ACC112 (cell line): ENCODE measurements around the gene STAT1.

Experiments used
- H2AFZ ChIP-seq: fragments of 200-600 bp; sonication (generic); one replicate; pipeline ENCODE4 v1.6.0; 2017; ENCODE audit warnings: antibody characterized with exemption, low read length; ENCODE audit not compliant: unreplicated experiment
- H3K27ac ChIP-seq: fragments of 200-600 bp; sonication (generic); 2 replicates; pipeline ENCODE4 v1.5.1; 2014; ENCODE audit warnings: low read depth, mild to moderate bottlenecking, antibody characterized with exemption, low read length, moderate library complexity
- H3K27me3 ChIP-seq: fragments of 200-600 bp; sonication (generic); 2 replicates; pipeline ENCODE4 v1.6.1; 2014; ENCODE audit warnings: mild to moderate bottlenecking, antibody characterized with exemption, low read length, moderate library complexity, mixed read lengths; ENCODE audit not compliant: insufficient read depth
- H3K36me3 ChIP-seq: fragments of 200-600 bp; sonication (generic); 2 replicates; pipeline ENCODE4 v1.6.1; 2016; ENCODE audit warnings: mild to moderate bottlenecking, antibody characterized with exemption, low read length, moderate library complexity, mixed read lengths; ENCODE audit not compliant: insufficient read depth
- H3K4me1 ChIP-seq: fragments of 200-600 bp; sonication (generic); one replicate; pipeline ENCODE4 v1.6.1; 2016; ENCODE audit warnings: low read length, mixed read lengths; ENCODE audit not compliant: insufficient read depth, unreplicated experiment, control insufficient read depth
- H3K4me3 ChIP-seq: fragments of 200-600 bp; sonication (generic); 2 replicates; pipeline ENCODE4 v1.5.1; 2014; ENCODE audit warnings: mild to moderate bottlenecking, low read depth, low read length
- H3K79me2 ChIP-seq: fragments of 200-600 bp; sonication (generic); one replicate; pipeline ENCODE4 v1.6.0; 2016; ENCODE audit warnings: low read length; ENCODE audit not compliant: control insufficient read depth, unreplicated experiment, insufficient read depth

Gene STAT1

DNA sequence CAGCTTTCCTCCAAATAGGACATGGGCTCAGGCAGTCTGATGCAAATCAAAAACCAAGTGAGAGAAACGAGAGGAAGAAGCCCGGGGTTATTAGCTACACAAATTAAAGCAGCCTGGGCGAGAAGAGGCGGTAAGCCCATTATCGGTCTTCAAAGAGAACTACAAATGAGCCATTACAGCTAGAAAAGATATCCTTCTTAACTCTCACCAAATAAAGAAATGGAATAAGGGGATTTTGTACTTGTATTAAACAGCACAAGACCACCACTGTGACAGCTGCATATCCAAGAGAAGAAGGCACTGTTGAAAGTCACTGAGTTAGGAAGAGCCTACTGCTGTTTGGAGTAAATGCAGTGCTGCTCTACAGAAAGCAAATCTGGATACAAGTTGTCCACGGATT, 32.6 kb downstream of the STAT1 start:
- Histone ChIP-seq H3K4me3 (no peak overlapping the region), H3K79me2 (peaks cover 28% of the 10 kb centered on the region), H3K4me1 (peaks cover 51% of the 10 kb centered on the region), H3K36me3 (peaks cover 93% of the 10 kb centered on the region), H3K27me3 (no peaks in the 10 kb centered on the region), H2AFZ (no peak overlapping the region), H3K27ac (no peak overlapping the region)

DNA sequence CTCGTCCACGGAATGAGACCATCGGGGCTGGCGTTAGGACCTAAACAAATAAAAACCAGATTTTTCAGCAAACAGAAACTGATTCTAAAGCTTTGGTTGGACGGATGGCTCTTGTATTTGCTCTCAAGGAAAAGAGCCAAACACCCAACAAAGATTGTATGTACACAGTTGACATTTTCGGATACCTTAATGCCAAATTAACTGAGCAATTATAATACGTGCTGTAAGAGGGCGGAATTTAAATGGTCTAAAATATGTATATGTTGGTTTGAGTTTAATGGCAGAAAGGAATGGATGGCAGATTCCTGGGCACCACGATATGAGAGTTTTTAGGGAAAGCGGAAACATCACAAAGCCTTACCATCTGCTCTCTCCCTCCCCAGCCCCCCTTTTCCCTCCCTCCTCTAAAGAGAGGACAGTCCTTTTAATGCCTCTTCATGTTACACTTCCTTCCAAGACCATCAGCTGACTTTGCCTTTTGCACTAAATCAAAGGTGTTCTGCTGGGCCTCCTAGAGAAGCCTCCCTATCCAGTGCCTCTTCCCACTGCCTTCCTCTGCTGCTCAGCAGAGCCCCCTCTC, 33.3 kb downstream of the STAT1 start:
- H3K36me3 ChIP-seq = peaks cover 97% of the 10 kb centered on the region

DNA sequence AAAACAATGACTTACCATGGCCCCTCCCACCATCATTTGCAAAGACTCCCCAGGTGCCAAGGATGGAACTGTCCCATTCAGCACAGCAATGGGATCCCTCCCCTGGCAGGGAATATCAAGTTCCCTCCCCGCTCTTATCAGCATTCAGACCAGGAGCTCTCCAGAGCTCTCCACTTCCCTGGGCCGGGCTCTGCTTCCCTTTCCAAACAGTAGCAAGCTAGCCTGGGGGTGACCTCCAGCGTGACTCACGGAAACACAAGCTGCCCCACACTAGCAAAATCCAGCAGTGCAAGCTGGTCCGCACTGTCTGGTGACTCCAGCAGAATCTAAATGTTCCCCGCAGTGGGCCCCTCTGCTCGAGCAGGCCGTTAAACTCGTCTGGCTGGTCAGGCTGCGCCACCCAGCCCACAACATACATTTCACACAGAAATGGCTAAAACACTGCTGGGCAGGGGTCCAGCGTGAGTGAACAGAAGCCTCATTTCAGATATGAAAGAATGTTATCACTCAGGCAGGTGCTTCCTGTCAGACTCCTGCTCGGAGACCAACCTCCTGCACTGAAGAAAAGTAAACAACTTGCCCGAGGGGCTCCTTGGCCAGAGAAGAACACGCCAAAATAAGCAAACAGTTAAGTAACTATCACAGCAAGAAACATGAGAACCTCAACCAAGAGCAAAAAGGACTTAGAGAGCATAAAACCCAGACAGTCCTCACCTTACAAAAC, 33.9 kb downstream of the STAT1 start:
- Histone ChIP-seq H3K4me3 (no peak overlapping the region), H3K79me2 (peaks cover 28% of the 10 kb centered on the region), H3K36me3 (peaks cover 98% of the 10 kb centered on the region), H3K27me3 (no peaks in the 10 kb centered on the region), H3K4me1 (peaks cover 42% of the 10 kb centered on the region), H3K27ac (peak overlapping the region; percentile 7; the same call in 1 of the 2 replicates), H2AFZ (no peak overlapping the region)

More for the DNA sequence above, 33.3 kb downstream of the STAT1 start:
- H3K27ac ChIP-seq = peak overlapping the region; percentile 7; the same call in 1 of the 2 replicates
- no peaks in the 10 kb centered on the region for H3K27me3 ChIP-seq
- no peak overlapping the region for H3K4me3 ChIP-seq
- H2AFZ ChIP-seq = no peak overlapping the region
- H3K4me1 ChIP-seq = peaks cover 45% of the 10 kb centered on the region
- peaks cover 28% of the 10 kb centered on the region for H3K79me2 ChIP-seq

DNA sequence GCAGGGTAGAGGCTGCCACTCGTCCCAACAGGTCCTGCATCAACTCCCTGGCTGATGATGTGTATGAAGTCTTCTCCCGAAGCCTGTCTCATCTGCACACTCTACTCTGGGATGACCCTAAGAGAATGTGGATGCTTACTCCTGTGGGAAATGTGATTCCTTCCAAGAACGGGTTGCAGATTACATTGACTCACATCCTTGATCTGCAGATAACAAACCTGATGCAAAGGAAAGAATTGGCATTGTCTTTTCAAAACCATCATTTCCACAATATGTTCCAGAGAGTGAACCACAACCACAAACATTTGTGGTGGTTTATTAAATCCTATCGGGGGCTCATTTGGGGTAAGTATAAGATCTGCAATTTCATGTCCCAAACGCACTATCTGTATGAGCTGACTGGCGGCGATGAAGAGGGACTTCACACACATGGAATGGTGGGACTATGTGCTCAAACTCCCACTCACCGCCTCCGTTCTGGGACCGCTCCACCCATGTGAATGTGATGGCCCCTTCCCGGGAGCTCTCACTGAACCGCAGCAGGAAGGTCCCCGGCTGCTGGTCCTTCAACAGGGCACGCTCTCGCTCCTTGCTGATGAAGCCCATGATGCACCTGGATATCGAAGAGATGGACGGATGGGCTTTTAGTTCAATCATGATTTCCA, 35.5 kb downstream of the STAT1 start:
- H3K27ac ChIP-seq = peak overlapping the region; percentile 50
- peaks cover 98% of the 10 kb centered on the region for H3K36me3 ChIP-seq
- H3K79me2 ChIP-seq = peaks cover 22% of the 10 kb centered on the region
- no peaks in the 10 kb centered on the region for H3K27me3 ChIP-seq
- H3K4me3 ChIP-seq = no peak overlapping the region
- H2AFZ ChIP-seq = no peak overlapping the region
- peaks cover 41% of the 10 kb centered on the region for H3K4me1 ChIP-seq

DNA sequence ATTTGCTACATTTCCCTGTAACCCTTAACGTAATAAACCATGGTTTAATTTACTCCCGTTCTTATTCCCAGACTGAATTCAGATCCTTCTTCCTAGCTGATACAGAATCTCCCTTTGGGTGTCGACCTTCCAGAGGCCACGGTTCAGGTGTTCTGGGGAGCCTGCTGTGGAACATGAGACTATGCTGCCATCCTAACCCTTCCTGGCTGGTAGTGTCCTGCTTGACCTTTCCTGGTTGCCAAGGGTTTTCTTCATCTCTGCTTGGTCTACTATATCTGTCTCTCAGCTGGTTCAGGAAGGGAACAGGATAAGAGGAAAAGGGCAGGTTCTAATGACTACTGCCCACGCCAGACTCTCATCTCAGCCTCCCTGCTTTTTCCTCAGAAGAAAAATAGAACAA, 36.5 kb downstream of the STAT1 start:
- peaks cover 21% of the 10 kb centered on the region for H3K79me2 ChIP-seq
- H3K4me1 ChIP-seq = peaks cover 35% of the 10 kb centered on the region
- no peak overlapping the region for H2AFZ ChIP-seq
- H3K27ac ChIP-seq = peak overlapping the region; percentile 40; the same call in 1 of the 2 replicates
- no peaks in the 10 kb centered on the region for H3K27me3 ChIP-seq
- H3K4me3 ChIP-seq = no peak overlapping the region
- peaks cover 96% of the 10 kb centered on the region for H3K36me3 ChIP-seq

DNA sequence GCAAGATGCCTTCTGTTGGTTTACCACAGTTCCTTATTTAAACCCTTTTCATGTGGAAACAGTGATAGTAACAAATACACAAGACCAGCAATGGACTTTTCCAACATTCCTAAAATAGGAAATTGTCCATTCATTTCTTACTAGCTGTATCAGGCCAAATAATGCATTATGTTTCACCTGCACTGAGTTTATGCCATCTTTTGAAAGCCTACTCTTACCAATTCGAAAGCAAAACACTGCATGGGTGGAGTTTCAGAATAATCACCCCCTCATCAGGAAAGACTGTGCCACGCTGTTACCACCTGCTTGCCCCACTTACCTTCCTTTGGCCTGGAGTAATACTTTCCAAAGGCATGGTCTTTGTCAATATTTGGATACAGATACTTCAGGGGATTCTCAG, 37.5 kb downstream of the STAT1 start:
- peaks cover 16% of the 10 kb centered on the region for H3K79me2 ChIP-seq
- no peak overlapping the region for H3K4me3 ChIP-seq
- H3K27me3 ChIP-seq = no peaks in the 10 kb centered on the region
- peaks cover 32% of the 10 kb centered on the region for H3K4me1 ChIP-seq
- H3K27ac ChIP-seq = no peak overlapping the region
- H2AFZ ChIP-seq = no peak overlapping the region
- H3K36me3 ChIP-seq = peaks cover 92% of the 10 kb centered on the region

DNA sequence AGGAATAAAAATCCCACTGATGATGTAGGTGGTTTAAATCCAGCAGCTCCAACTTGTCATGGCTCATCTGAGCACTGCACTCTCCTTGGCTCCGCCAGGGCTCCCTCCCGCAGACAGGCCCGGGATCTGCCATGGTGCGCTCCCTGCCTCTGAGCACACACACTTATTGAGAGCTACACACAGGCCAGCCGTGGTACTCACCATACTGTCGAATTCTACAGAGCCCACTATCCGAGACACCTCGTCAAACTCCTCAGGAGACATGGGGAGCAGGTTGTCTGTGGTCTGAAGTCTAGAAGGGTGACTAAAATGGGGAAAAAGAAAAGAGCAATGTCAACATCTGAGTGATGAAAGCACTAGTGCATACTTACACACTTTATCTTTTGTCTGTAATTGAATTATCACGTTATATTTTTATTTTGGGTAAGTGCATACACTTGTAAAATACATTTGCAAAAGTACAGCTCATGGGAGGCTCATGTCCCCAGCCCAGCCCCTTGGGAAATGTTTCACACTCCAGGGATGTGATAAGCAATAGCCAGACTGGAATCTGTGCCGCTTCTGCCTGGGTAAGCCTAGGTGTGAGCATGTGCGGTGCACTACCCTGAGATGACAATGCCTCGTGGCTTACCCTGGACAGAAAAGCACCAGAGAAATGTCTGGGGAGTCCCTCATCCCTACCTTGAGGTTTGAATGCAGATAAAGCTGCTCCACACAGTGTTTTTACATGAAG, 39.2 kb downstream of the STAT1 start:
- H3K27ac ChIP-seq = 0 out of 2 replicates have a peak overlapping the region, but pooled peaks have one; percentile 2
- H3K79me2 ChIP-seq = peaks cover 7% of the 10 kb centered on the region
- no peak overlapping the region for H3K4me3 ChIP-seq
- H3K4me1 ChIP-seq = peaks cover 25% of the 10 kb centered on the region
- H3K27me3 ChIP-seq = no peaks in the 10 kb centered on the region
- peaks cover 93% of the 10 kb centered on the region for H3K36me3 ChIP-seq
- no peak overlapping the region for H2AFZ ChIP-seq

DNA sequence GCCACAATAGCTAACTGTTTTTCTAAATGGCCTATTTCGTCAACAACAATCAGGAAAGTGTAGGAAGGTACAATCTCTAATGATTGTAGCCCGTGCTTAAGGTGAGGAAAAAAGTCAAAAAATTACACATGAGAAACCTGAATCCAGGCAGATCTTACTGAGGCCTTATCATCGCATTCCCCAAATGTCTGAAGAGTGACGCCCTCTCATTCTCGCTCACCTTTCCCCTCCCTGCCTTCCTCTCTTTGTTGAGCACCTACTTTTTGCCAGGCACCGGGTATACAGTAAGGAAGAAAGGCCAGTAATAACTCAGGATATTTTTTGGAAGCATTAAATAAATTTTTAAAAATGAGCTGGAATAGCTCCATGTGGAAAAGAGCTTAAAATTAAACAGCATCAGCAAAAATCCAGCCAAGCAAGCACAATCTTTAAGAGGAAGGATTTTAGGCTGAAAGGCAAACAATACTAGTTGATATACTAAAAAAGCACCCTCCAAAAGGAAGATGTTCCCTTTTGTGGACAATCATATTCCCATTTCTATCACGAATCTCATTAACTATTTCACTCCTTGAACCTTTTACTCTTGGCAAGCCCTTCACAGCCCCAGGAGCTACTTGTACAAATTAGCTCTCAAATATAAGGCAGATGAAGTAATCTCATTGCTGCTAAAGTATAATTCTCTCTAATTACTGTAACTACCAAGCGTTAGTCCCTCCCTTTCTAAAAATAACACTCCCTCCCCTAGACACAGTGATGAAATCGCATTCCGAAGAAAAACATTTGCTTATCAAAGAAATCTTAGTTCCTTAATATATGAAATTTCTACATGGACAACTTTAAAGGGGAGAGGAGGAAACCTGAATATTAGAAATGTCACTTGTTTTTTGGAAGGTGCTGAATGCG, 40.0 kb downstream of the STAT1 start:
- H3K27ac ChIP-seq = 0 out of 2 replicates have a peak overlapping the region, but pooled peaks have one; percentile 2
- peaks cover 22% of the 10 kb centered on the region for H3K4me1 ChIP-seq
- H3K4me3 ChIP-seq = no peak overlapping the region
- peaks cover 8% of the 10 kb centered on the region for H3K79me2 ChIP-seq
- H2AFZ ChIP-seq = no peak overlapping the region
- peaks cover 93% of the 10 kb centered on the region for H3K36me3 ChIP-seq
- no peaks in the 10 kb centered on the region for H3K27me3 ChIP-seq

DNA sequence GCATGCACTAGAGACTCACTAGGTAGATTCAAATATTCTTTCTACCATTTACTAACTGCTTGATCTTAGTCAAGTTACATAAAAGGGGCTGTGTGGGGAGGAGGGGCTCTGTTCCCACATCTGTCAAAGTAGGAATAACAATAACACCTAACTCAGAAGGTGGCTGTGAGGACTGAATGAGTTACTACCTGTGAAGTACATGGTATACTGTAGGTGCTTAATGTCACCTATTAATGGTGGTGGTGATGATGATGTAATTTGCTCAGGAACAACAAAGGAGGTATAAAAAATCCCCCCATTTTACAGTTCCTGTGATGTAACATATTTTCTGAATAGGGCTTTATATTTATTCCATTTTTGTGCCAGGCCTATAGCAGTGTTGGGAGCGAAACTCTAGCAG, 40.7 kb downstream of the STAT1 start:
- no peak overlapping the region for H3K4me3 ChIP-seq
- no peaks in the 10 kb centered on the region for H3K27me3 ChIP-seq
- H3K36me3 ChIP-seq = peaks cover 91% of the 10 kb centered on the region
- no peak overlapping the region for H3K27ac ChIP-seq
- H3K79me2 ChIP-seq = peaks cover 8% of the 10 kb centered on the region
- peaks cover 15% of the 10 kb centered on the region for H3K4me1 ChIP-seq
- no peak overlapping the region for H2AFZ ChIP-seq

DNA sequence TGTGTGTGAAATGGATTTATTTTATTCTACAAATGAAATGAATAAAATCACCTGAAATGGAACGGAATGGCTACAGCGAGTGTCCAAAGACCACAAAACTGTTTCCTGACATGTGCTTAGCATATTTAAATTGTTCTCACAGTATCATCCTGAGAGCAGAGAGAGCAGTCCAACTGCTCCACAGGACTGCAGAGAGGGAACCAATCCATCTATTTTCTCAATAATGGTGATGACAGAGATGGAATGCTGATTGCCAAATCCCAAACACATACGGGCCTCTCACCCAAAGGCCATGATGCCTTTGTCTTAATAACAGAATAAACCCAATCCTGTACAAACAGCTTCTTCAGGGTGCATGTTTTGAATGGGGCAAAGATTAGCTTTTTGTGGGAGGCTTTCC, 41.1 kb downstream of the STAT1 start:
- Histone ChIP-seq H3K27ac (no peak overlapping the region), H2AFZ (no peak overlapping the region), H3K4me3 (no peak overlapping the region), H3K36me3 (peaks cover 90% of the 10 kb centered on the region), H3K4me1 (peaks cover 12% of the 10 kb centered on the region), H3K79me2 (peaks cover 8% of the 10 kb centered on the region), H3K27me3 (no peaks in the 10 kb centered on the region)
